Trophoblast cell (in vitro differentiated cells and primary cell): ENCODE data around the gene CYP4V2.
A peak's percentile ranks its signal among the peaks of the same experiment; 100 is the strongest.

ENCODE experiments used
- DNase-seq, 2 donors: peaks; one replicate each; pipeline ENCODE4 v3.0.0-alpha.2; 2016
- H2AFZ ChIP-seq: 2 replicates; pipeline ENCODE4 v1.6.1; 2013; ENCODE audit warnings: low read length, moderate library complexity, mild to moderate bottlenecking; ENCODE audit not compliant: insufficient read depth, poor library complexity
- H2AK5ac ChIP-seq: 2 replicates; pipeline ENCODE4 v1.6.1; 2013; ENCODE audit warnings: mild to moderate bottlenecking, low read length
- H2BK120ac ChIP-seq: 2 replicates; pipeline ENCODE4 v1.6.1; 2013; ENCODE audit warnings: low read length, mild to moderate bottlenecking, moderate library complexity; ENCODE audit not compliant: insufficient read depth, poor library complexity
- H2BK12ac ChIP-seq: 2 replicates; pipeline ENCODE4 v1.6.1; 2013; ENCODE audit warnings: mild to moderate bottlenecking, low read length, moderate library complexity
- H2BK5ac ChIP-seq: 2 replicates; pipeline ENCODE4 v1.6.1; 2013; ENCODE audit warnings: low read length, low read depth, moderate library complexity, mild to moderate bottlenecking; ENCODE audit not compliant: poor library complexity
- H3K14ac ChIP-seq: 2 replicates; pipeline ENCODE4 v1.6.1; 2013; ENCODE audit warnings: mild to moderate bottlenecking, low read length
- H3K18ac ChIP-seq: 2 replicates; pipeline ENCODE4 v1.6.1; 2013; ENCODE audit warnings: mild to moderate bottlenecking, low read length
- H3K23ac ChIP-seq: 2 replicates; pipeline ENCODE4 v1.6.1; 2013; ENCODE audit warnings: low read length
- H3K27ac ChIP-seq: 2 replicates; pipeline ENCODE4 v1.5.1; 2013; ENCODE audit warnings: low read depth, mild to moderate bottlenecking, inconsistent platforms, low read length, moderate library complexity
- H3K27me3 ChIP-seq: 2 replicates; pipeline ENCODE4 v1.6.1; 2013; ENCODE audit warnings: inconsistent platforms, mild to moderate bottlenecking, low read length, moderate library complexity; ENCODE audit not compliant: insufficient read depth
- H3K36me3 ChIP-seq, 2 experiments: 1 replicate in 1 of 2; 2 replicates in 1 of 2; pipeline ENCODE4 v1.6.1; 2013; ENCODE audit warnings: low read length in 2 of 2, mild to moderate bottlenecking in 2 of 2, moderate library complexity in 1 of 2; ENCODE audit not compliant: insufficient read depth in 2 of 2, control insufficient read depth in 1 of 2
- H3K4ac ChIP-seq: 2 replicates; pipeline ENCODE4 v1.6.1; 2013; ENCODE audit warnings: low read depth, mild to moderate bottlenecking, low read length, moderate library complexity
- H3K4me1 ChIP-seq, 2 experiments: 1 replicate in 1 of 2; 2 replicates in 1 of 2; pipeline ENCODE4 v1.6.1; 2013; ENCODE audit warnings: low read length in 2 of 2, mild to moderate bottlenecking in 2 of 2, moderate library complexity in 1 of 2; ENCODE audit not compliant: insufficient read depth in 2 of 2, control insufficient read depth in 1 of 2
- H3K4me2 ChIP-seq: 2 replicates; pipeline ENCODE4 v1.6.1; 2013; ENCODE audit warnings: inconsistent platforms, mild to moderate bottlenecking, low read length, moderate library complexity
- H3K4me3 ChIP-seq: 2 replicates; pipeline ENCODE4 v1.5.1; 2013; ENCODE audit warnings: mild to moderate bottlenecking, low read depth, low read length, inconsistent platforms
- H3K79me1 ChIP-seq: one replicate; pipeline ENCODE4 v1.6.1; 2013; ENCODE audit warnings: low read length
- H3K79me2 ChIP-seq: 2 replicates; pipeline ENCODE4 v1.6.1; 2013; ENCODE audit warnings: low read length, mild to moderate bottlenecking; ENCODE audit not compliant: control insufficient read depth, insufficient read depth, poor library complexity
- H3K9ac ChIP-seq: 2 replicates; pipeline ENCODE4 v1.6.1; 2013; ENCODE audit warnings: mild to moderate bottlenecking, low read length
- H3K9me3 ChIP-seq: 2 replicates; pipeline ENCODE4 v1.6.1; 2013; ENCODE audit warnings: low read depth, mild to moderate bottlenecking, control low read depth, inconsistent platforms, low read length; ENCODE audit not compliant: insufficient read depth
- H4K12ac ChIP-seq: 2 replicates; pipeline ENCODE4 v1.6.1; 2013; ENCODE audit warnings: low read depth, mild to moderate bottlenecking, low read length, moderate library complexity
- H4K8ac ChIP-seq: 2 replicates; pipeline ENCODE4 v1.6.1; 2013; ENCODE audit warnings: low read depth, mild to moderate bottlenecking, low read length, moderate library complexity
- H4K91ac ChIP-seq: one replicate; pipeline ENCODE4 v1.6.1; 2013; ENCODE audit warnings: low read depth, mild to moderate bottlenecking, low read length, moderate library complexity
- WGBS: extraction: QIAGEN DNeasy Blood & Tissue Kit; methylation state at CpG from one replicate; pipeline ENCODE4 v1.1.7; 2013; ENCODE audit warnings: missing lambda C conversion rate; ENCODE audit not compliant: insufficient read length, insufficient coverage; ENCODE audit errors: extremely low coverage; 5-methylcytosine and 5-hydroxymethylcytosine counted together

Gene CYP4V2

DNA sequence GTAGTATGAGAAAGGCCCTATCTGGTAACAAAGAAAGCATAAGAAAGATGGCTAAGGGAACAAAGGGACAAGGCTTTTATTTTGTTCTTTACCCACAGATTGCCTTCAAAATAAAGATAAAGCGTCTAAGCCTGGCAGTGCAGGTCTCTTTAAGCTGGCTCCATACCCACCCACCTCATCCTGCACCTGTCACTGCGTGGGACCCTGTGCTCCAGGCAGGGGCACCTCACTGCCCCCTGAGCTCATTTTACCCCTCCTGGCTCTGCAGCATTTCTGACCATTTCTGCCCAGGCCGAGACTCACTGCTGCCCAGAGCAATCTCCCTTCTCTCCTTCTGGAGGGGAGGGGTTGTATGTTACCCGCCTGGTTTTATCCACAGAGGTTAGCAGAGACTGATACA is 1.7 kb upstream of the CYP4V2 start:
- H3K9ac ChIP-seq = no peak overlapping the region
- no peak overlapping the region for H3K4ac ChIP-seq
- no peaks in the 10 kb centered on the region for H3K9me3 ChIP-seq
- no peak overlapping the region for H3K14ac ChIP-seq
- no peak overlapping the region for H2AFZ ChIP-seq
- no peak overlapping the region for H2AK5ac ChIP-seq
- no peak overlapping the region for H4K12ac ChIP-seq
- no peak overlapping the region for H3K23ac ChIP-seq
- H3K4me1 ChIP-seq = no peaks in the 10 kb centered on the region
- no peak overlapping the region for H2BK12ac ChIP-seq
- no peak overlapping the region for H3K27ac ChIP-seq
- no peak overlapping the region for H4K8ac ChIP-seq
- no peak overlapping the region for H2BK5ac ChIP-seq
- H3K36me3 ChIP-seq = no peaks in the 10 kb centered on the region
- no peak overlapping the region for H3K4me2 ChIP-seq
- no peak overlapping the region for H3K4me3 ChIP-seq
- no peak overlapping the region for H2BK120ac ChIP-seq
- no peak overlapping the region for H3K18ac ChIP-seq
- peaks cover 3% of the 10 kb centered on the region for H3K79me2 ChIP-seq
- no CpG with 5 or more reads among the region's 4 CpGs for WGBS
- peaks cover 6% of the 10 kb centered on the region for H3K27me3 ChIP-seq
- H4K91ac ChIP-seq = no peak overlapping the region
- DNase-seq = no peak
- peaks cover 10% of the 10 kb centered on the region for H3K79me1 ChIP-seq

- peak overlapping the region; percentile 22 for H3K27ac ChIP-seq
- peak overlapping the region; percentile 82 for H3K14ac ChIP-seq
- H3K79me2 ChIP-seq = peaks cover 3% of the 10 kb centered on the region
- H4K8ac ChIP-seq = peak overlapping the region; percentile 79
- no peak overlapping the region for H3K23ac ChIP-seq
- H3K4me3 ChIP-seq = peak overlapping the region; percentile 86
- H3K9me3 ChIP-seq = no peaks in the 10 kb centered on the region
- H2AFZ ChIP-seq = peak overlapping the region; percentile 97
- H2BK120ac ChIP-seq = no peak overlapping the region
- no peaks in the 10 kb centered on the region for H3K4me1 ChIP-seq
- H2BK5ac ChIP-seq = peak overlapping the region; percentile 1
- H4K91ac ChIP-seq = peak overlapping the region; percentile 67
- H2BK12ac ChIP-seq = no peak overlapping the region
- peaks cover 10% of the 10 kb centered on the region for H3K79me1 ChIP-seq
- H3K9ac ChIP-seq = no peak overlapping the region
- H3K18ac ChIP-seq = peak overlapping the region; percentile 75
- peak overlapping the region; percentile 24 for H3K4ac ChIP-seq
- peak in 1 of 2 donors; percentile 21 for DNase-seq
- peak overlapping the region; percentile 83 for H4K12ac ChIP-seq
- peaks cover 6% of the 10 kb centered on the region for H3K27me3 ChIP-seq
- H2AK5ac ChIP-seq = no peak overlapping the region
- WGBS = no CpG with 5 or more reads among the region's 34 CpGs
- H3K4me2 ChIP-seq = peak overlapping the region; percentile 86
- H3K36me3 ChIP-seq = no peaks in the 10 kb centered on the region
Measured at GRCh38 chr4:186190581-186191199, 677 bp upstream of the CYP4V2 start.

DNA sequence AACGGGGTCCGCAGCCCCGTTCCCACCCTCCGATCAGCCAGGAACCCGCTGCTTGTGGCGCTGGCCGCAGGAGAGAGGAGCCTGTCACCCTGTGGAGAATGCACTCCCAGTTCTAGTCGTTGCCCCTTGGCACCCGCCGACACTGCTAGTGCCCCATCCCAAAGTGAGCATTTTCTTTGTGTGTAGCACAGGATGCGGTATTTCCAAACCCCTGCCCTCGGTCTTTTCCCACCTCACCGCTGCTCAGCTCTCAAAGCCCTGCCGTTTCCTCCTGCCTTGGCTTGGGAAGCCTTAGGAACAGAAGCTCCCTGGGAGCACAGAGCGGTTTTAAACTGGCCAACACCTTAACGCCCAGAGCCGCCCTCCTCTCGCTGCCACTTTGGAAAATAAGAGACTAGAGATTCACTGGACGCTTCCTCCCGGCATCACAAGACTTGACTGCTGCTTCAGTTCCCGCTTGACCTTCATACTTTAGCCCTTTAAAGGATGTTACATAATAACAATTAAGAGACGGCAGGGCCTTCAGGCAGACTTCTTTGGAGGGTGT is 772 bp downstream of the CYP4V2 start:
- DNase-seq = peak; percentile 28 to 44
- Histone ChIP-seq H3K23ac (no peak overlapping the region), H3K79me2 (peaks cover 3% of the 10 kb centered on the region), H3K9ac (no peak overlapping the region), H3K4me3 (peak overlapping the region; percentile 86), H2BK5ac (no peak overlapping the region), H3K79me1 (peaks cover 10% of the 10 kb centered on the region), H3K9me3 (no peaks in the 10 kb centered on the region), H3K27me3 (peaks cover 6% of the 10 kb centered on the region), H2BK12ac (no peak overlapping the region), H3K14ac (no peak overlapping the region), H3K4me1 (no peaks in the 10 kb centered on the region), H4K8ac (peak overlapping the region; percentile 79), H3K4me2 (peak overlapping the region; percentile 86), H3K18ac (no peak overlapping the region), H2AFZ (peak overlapping the region; percentile 97), H3K36me3 (no peaks in the 10 kb centered on the region), H3K4ac (no peak overlapping the region), H4K91ac (peak overlapping the region; percentile 65), H3K27ac (no peak overlapping the region), H4K12ac (no peak overlapping the region), H2AK5ac (no peak overlapping the region), H2BK120ac (no peak overlapping the region)
- no CpG with 5 or more reads among the region's 22 CpGs for WGBS

- Histone ChIP-seq H3K4me2 (no peak overlapping the region), H2AK5ac (no peak overlapping the region), H4K8ac (no peak overlapping the region), H4K12ac (no peak overlapping the region), H3K4me3 (no peak overlapping the region), H2BK5ac (no peak overlapping the region), H3K36me3 (no peaks in the 10 kb centered on the region), H2BK12ac (no peak overlapping the region), H3K9me3 (no peaks in the 10 kb centered on the region), H3K4ac (no peak overlapping the region), H3K18ac (no peak overlapping the region), H4K91ac (no peak overlapping the region), H3K27ac (no peak overlapping the region), H3K4me1 (no peaks in the 10 kb centered on the region), H3K14ac (no peak overlapping the region), H2BK120ac (no peak overlapping the region), H2AFZ (no peak overlapping the region), H3K23ac (no peak overlapping the region), H3K79me2 (peaks cover 3% of the 10 kb centered on the region), H3K27me3 (peaks cover 6% of the 10 kb centered on the region), H3K9ac (no peak overlapping the region), H3K79me1 (peaks cover 10% of the 10 kb centered on the region)
- DNase-seq = no peak
- WGBS = no CpG with 5 or more reads among the region's 5 CpGs
Measured at GRCh38 chr4:186193851-186194250, 2.5 kb downstream of the CYP4V2 start.
